Left lung (tissue), 10 donors: ENCODE measurements around the gene MYO1C. TPM values are rescaled to one million over a fixed set of nuclear protein-coding genes. Genes with fewer than 3 reads are reported as not detected.
"Not testable (repeated sequence)": the region's sequence is repeated elsewhere in the genome, so short reads cannot be mapped to it uniquely, and the experiment has no call there.

Experiments
- ATAC-seq: fragments of 200-7000 bp; cut with Tn5 transposase; one replicate; pipeline ENCODE4 v1.9.1; 2020; ENCODE audit warnings: moderate library complexity
- DNase-seq, 4 donors: peaks; one replicate each; pipeline ENCODE4 v3.0.0-alpha.2; 2013 to 2020
- H3K27ac ChIP-seq, 2 donors: fragments of 200-600 bp; sonication (generic) in 1 of 2; one replicate each; pipeline versions ENCODE4 v1.5.0 to v1.8.0; 2020 to 2021
- H3K27me3 ChIP-seq, 2 donors: fragments of 200-600 bp; sonication (generic) in 1 of 2; one replicate each; pipeline versions ENCODE4 v1.5.0 to v1.8.0; 2020 to 2021
- H3K36me3 ChIP-seq, 2 donors: fragments of 200-600 bp; sonication (generic) in 1 of 2; one replicate each; pipeline versions ENCODE4 v1.5.0 to v1.8.0; 2020 to 2021
- H3K4me1 ChIP-seq, 2 donors: fragments of 200-600 bp; one replicate each; pipeline ENCODE4 v1.8.0; 2021
- H3K4me3 ChIP-seq, 2 donors: fragments of 200-600 bp; sonication (generic) in 1 of 2; one replicate each; pipeline versions ENCODE4 v1.5.0 to v1.8.0; 2020 to 2021; ENCODE audit warnings: mild to moderate bottlenecking in 1 of 2
- H3K9me3 ChIP-seq, 2 donors: fragments of 200-600 bp; sonication (generic) in 1 of 2; one replicate each; pipeline versions ENCODE4 v1.5.0 to v1.8.0; 2020 to 2021
- CTCF ChIP-seq, 2 donors: fragments of 200-600 bp; sonication (generic) in 1 of 2; IDR thresholded peaks; one replicate each; pipeline versions ENCODE4 v1.5.0 to v1.8.0; 2021; ENCODE audit warnings: antibody characterized with exemption in 2 of 2
- intact Hi-C, 2 donors: fragments of 100-400 bp; cut with DNase I; formaldehyde crosslinking; loops; one replicate each; pipeline versions ENCODE4 v1.11.2 to v1.14.2; 2022
- polyA plus RNA-seq, 6 donors: library from polyadenylated mRNA; unstranded; fragments of 120-200 nt; gene quantifications; one replicate each; pipeline ENCODE4 v1.2.1, GENCODE V29; 2013; ENCODE audit not compliant: insufficient read length in 6 of 6
- total RNA-seq, 2 donors: library from RNA; stranded (reverse); fragmentation: NEBNext Ultra II Directional; extraction: Animal tissue kit (Norgen Biotek cat#: 25700); gene quantifications; one replicate each; pipeline ENCODE4 v1.2.1, GENCODE V29; 2021
- donor health status: DM: no; HTN: yes; CAD: no.
- donor health status: DM: no; HTN: no; CAD: no.

Gene MYO1C
- total and polyA plus RNA-seq, 8 donors, result 65.5 to 282 (median 80.7) TPM

GRCh38 chr17:1447052-1447451 lies 45.4 kb downstream of the MYO1C start:
- no peaks in the 10 kb centered on the region for H3K9me3 ChIP-seq
- intact Hi-C loops, result no loop called here
- H3K27ac ChIP-seq, result peak overlapping the region; percentile 14 to 80
- DNase-seq (no peak), ATAC-seq (no peak)
- TF ChIP-seq CTCF (IDR thresholded peaks at IDR 0.05), result no peak
- no peaks in the 10 kb centered on the region for H3K27me3 ChIP-seq
- peaks cover 0 to 57% of the 10 kb centered on the region in 2 donors for H3K36me3 ChIP-seq
- no peak overlapping the region for H3K4me3 ChIP-seq
- peaks cover 25 to 61% of the 10 kb centered on the region in 2 donors for H3K4me1 ChIP-seq

- H3K4me3 ChIP-seq, result no peak overlapping the region
- H3K27me3 ChIP-seq, result no peaks in the 10 kb centered on the region
- H3K9me3 ChIP-seq, result no peaks in the 10 kb centered on the region
- intact Hi-C loops, result no loop called here
- no peak for TF ChIP-seq CTCF (IDR thresholded peaks at IDR 0.05)
- peaks cover 19 to 54% of the 10 kb centered on the region in 2 donors for H3K4me1 ChIP-seq
- H3K36me3 ChIP-seq, result peaks cover 0 to 56% of the 10 kb centered on the region in 2 donors
- DNase-seq, result no peak
- no peak for ATAC-seq
- H3K27ac ChIP-seq, result peak overlapping the region in 1 of 2 donors; percentile 80
Measured at GRCh38 chr17:1446201-1446600, 46.3 kb downstream of the MYO1C start.

GRCh38 chr17:1445695-1446094 lies 46.8 kb downstream of the MYO1C start:
- Histone ChIP-seq H3K36me3 (peaks cover 0 to 60% of the 10 kb centered on the region in 2 donors), H3K27ac (peak overlapping the region in 1 of 2 donors; percentile 80), H3K4me1 (peaks cover 19 to 51% of the 10 kb centered on the region in 2 donors)
- ATAC-seq, H3K4me3 ChIP-seq, H3K9me3 ChIP-seq, H3K27me3 ChIP-seq, intact Hi-C loops: not testable (repeated sequence)
- DNase-seq, result peak in 1 of 4 donors; percentile 15

- H3K27me3 ChIP-seq, H3K27ac ChIP-seq, ATAC-seq, H3K9me3 ChIP-seq, intact Hi-C loops, H3K4me3 ChIP-seq: not testable (repeated sequence)
- peaks cover 0 to 37% of the 10 kb centered on the region in 2 donors for H3K36me3 ChIP-seq
- H3K4me1 ChIP-seq, result peaks cover 4 to 45% of the 10 kb centered on the region in 2 donors
- peak in 1 of 4 donors; percentile 1 for DNase-seq
Measured at GRCh38 chr17:1442721-1443120, 49.8 kb downstream of the MYO1C start.

GRCh38 chr17:1442187-1442586 lies 50.3 kb downstream of the MYO1C start:
- Histone ChIP-seq H3K36me3 (peaks cover 0 to 37% of the 10 kb centered on the region in 2 donors), H3K4me3 (no peak overlapping the region), H3K4me1 (peaks cover 0 to 45% of the 10 kb centered on the region in 2 donors), H3K27me3 (no peaks in the 10 kb centered on the region), H3K9me3 (no peaks in the 10 kb centered on the region), H3K27ac (no peak overlapping the region)
- ATAC-seq (no peak), DNase-seq (peak in 1 of 4 donors; percentile 8)
- intact Hi-C loops, result no loop called here
- TF ChIP-seq CTCF (IDR thresholded peaks at IDR 0.05), result no peak

- Histone ChIP-seq H3K27ac (no peak overlapping the region), H3K4me3 (no peak overlapping the region), H3K9me3 (no peaks in the 10 kb centered on the region), H3K36me3 (peaks cover 0 to 44% of the 10 kb centered on the region in 2 donors), H3K4me1 (peaks cover 0 to 40% of the 10 kb centered on the region in 2 donors), H3K27me3 (no peaks in the 10 kb centered on the region)
- intact Hi-C loops, result no loop called here
- DNase-seq, result no peak
- no peak for ATAC-seq
- no peak for TF ChIP-seq CTCF (IDR thresholded peaks at IDR 0.05)
Measured at GRCh38 chr17:1440921-1441320, 51.6 kb downstream of the MYO1C start.
